GM11168 (cell line): Measurements from ENCODE around the gene MBD4.

Source experiments
- in situ Hi-C: fragments of 300-500 bp; cut with MboI; formaldehyde crosslinking; loops from one replicate; pipeline ENCODE4 v1.12.0; 2022; ENCODE audit warnings: low sequenced_read_pairs; ENCODE audit not compliant: unreplicated experiment

Gene MBD4

DNA sequence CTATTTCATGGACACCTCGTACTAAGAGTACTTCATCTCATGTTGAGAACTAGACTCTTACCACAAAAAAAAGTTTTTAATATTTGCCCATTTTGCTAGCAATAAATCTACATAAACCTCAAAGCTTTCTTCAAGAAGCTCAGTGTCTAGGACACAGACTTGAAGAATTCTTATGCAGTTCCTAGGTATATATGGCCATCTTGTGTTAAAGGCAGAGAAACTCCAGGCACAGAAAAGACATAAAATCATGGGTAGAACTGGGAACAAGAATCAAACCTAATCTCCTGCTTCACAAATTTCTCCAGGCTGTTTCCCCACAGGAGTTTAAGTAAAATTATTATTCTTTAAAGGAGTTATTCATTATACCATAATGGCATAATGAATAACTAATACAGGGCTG, 4.4 kb downstream of the MBD4 start:
- in situ Hi-C loops = no loop called here

DNA sequence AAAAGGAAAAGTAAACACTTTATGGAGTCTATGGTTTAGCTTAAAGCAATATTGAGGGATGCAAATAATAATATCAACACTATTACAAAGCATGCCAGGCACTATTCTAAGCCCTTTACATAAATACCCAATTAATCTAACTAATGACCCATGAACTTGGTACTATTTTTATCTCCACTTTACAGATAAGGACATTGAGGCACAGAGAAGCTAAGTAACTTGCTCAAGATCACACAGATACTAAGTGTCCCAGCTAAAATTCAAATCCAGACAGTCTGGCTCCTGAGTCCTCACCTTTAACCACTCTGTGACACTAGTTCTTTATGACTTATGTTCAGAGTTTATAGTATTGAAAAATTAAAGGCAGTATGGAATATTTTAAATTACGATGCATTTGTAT, 5.6 kb downstream of the MBD4 start:
- in situ Hi-C loops = no loop called here

DNA sequence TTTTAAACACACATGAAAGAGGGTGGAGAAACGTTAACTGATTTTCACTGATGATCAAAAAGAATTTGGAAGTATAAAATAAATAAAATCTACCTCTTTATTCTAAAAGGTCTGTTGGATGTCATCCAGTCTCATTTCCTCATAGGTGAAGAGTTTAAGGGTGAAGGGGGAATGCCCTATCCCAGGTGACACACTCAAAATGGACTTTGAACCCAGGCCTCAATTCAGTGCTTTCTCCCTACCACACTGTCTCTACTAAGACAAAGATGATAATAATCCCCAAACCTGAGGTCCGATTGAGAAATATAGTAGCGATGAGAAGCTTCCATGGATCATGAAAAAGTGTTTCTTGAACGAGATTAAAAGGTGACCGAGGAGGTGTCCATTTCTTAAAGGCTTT, 6.2 kb downstream of the MBD4 start:
- in situ Hi-C loops = no loop called here

DNA sequence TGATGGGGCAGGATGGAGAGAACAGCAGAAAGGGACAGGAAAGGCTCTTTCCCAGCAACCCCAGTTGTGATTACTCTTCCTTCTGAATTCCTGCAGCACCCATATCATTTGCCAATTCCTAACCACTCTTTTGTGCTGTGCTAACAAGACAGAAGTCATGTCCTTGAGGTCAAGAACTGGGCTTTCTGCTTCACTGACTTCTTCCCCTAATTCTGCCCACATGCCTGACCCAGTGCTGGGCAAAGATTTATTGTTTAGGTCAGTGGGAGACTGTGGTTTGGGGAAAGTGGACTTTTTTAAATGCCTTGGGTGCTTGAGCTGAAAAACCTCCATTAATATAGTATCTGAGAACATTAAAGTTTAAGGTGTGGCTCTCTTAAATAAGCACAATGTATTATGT, 7.1 kb downstream of the MBD4 start:
- in situ Hi-C loops = no loop called here

DNA sequence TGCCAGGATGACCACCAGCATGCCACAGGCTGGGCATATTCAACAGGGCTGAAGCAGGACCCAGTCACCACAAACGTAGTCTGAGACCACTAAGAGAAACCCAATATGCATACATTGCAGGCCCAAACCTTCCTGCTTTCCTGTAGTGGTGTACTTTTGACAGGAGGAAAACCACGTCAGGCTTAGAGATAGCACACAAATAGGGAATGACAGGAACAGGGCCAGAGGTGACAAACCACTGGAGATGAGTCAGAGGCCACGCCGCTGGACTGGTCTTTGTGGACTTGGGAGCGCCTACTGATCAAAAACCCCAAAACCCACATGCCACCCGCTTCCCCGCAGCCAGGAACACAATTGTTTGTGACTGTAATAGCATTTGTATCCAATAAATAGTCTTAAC, 7.7 kb downstream of the MBD4 start:
- in situ Hi-C loops = no loop called here

DNA sequence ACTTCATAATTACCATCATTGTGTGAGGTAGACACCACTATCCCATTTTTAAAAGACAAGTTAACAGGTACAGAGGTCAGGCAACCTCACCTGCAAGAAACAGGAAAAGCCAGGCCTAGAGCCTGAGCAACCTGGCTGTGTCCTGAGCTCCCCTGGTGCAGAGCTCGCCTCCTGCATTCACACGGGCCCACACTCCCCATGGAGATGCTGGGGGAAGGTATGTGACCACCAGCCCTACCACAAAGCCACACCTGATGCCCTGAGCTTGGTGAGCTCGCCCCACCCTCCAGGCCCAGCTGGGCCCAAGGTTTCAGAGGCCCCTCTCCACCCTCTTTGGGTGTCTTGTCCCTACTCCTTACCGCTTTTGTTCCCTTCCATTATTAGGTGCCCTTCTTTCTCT, 10.1 kb downstream of the MBD4 start:
- in situ Hi-C loops = no loop called here

DNA sequence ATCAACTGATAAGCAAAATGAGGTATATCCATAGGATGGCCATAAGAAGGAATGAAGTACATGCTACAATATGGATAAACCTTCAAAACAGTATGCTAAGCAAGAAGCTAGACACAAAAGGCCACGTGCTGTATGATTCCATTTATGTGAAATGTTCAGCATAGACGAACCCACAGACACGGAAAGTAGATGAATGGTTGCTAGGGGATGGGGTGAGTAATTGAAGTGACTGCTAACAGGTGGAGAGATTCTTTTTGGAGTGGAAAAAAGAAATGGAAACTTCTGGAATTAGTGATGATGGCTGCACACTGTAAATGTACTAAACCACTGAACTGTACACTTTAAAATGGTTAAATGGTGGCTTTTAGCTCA, 10.7 kb downstream of the MBD4 start:
- in situ Hi-C loops = no loop called here

DNA sequence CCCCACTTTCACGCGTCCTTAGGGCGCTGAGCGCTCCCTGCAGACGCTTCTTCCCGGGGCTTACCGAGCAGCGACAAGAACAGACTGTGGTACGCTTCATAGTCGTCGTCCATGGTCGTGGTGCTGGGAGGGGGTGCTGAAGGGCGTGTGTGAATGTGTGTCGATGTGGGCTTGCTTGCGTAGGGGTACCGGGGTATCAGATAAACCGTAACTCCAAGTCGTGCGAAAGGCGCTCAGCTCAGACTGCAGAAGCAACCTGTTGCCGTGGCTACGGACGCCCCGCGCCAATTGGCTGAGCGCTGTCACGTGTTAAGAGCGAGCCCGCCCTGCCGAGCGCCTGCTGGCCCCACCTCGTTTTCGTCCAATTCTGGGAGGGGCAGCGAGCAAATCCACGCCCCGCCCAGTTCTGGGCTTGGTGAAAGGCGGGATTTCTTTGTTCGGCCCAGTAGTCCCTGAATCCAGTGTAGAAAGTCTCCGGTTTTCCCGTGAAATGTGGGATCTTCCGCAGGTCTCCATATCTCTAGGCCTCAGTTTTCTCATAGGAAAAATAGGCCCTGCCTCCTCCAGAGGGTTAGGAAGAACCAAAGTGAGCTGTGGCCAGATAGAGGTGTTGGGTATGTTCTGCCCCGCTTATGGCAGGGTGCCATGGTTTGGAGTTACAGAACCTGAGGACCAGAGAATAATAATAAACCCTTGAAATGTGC, 11.2 kb downstream of the MBD4 start, which contains the start of gene EFCAB12:
TSS of gene EFCAB12 (minus strand) at position 261 of the 704 bp plus-strand sequence. CDS start at position 113, 148 bp downstream.
- in situ Hi-C loops = no loop called here

DNA sequence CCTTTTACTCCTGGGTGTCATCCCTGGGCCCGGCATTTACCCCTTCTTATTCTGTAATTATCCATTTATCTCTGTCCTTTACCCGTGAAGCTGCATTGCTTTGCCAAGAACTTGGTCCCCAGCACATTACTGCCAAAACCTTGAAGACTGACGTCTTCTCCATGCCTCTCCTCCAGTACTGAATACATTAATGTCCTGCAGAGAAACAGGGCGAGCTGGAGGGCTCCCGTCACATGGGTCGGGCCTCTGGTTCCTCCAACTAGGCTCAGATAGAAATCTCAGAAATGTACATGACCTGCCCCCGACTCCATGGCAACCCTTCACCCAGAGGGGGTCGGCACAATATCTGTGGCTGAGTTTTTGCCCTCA, 11.8 kb downstream of the MBD4 start:
- in situ Hi-C loops = no loop called here

DNA sequence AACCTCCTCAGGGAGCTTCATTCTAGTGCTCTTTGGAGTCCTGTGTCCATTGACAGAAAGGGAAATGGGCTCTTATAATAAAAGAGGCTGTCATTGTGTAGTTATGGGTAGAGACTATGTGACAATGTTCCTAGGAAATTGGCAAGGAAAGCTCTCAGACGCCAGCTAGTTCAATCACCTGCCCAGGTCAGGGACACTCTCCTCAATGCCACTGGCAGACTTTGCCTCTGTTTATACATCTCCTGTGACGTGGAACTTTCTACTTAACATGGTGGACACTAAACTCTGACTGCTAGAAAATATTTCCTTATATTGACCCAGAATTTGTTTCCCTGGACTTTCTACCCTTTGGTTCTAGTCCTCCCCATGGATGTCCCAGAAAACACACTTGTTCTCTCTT, 14.1 kb downstream of the MBD4 start:
- in situ Hi-C loops = no loop called here

DNA sequence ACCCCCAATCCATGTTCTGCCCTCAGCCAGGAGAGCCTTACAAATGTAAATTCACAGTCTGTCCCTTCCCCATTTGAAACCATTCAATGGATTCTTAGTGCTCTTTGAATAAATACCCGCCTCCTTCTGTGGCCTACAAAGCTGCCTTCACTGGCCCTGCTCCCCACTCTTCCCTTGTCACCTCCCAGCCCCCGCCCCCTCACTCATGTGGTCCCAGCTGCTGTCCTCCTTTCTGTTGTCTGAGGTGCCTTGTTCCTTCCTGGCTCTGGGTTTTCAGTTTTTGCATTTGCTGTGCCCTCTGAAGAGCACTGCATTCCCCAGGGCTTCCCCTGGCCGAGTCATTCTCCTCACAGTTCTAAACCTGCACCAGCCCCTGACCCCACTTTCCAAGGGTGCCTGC, 14.5 kb downstream of the MBD4 start:
- in situ Hi-C loops = no loop called here

DNA sequence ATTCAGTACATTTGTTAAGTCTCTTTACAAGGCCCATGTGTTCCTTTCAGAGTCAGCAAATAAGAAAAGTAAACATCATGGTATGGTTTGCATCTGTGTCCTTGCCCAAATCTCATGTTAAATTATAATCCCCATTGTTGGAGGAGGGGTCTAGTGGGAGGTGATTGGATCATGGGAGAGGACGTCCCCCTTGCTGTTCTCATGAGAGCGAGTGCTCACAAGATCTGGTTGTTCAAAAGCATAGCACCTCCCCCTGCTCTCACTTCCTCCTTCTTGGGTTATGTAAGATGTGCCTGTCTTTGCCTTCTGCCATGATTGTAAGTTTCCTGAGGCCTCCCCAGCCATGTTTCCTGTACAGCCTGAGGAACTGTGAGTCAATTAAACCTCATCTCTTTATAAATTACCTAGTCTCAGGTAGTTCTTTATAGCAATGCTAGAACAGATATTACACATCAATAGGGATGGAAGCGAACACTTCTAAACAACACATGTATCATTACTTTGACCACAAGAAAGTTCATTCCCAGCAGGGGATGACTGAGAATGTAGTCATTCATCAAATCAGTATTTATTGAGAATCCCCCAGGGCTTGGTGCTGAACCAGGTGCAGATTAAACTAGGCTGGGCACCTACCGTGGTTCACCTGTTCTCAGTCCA, 15.4 kb downstream of the MBD4 start:
- in situ Hi-C loops = no loop called here

DNA sequence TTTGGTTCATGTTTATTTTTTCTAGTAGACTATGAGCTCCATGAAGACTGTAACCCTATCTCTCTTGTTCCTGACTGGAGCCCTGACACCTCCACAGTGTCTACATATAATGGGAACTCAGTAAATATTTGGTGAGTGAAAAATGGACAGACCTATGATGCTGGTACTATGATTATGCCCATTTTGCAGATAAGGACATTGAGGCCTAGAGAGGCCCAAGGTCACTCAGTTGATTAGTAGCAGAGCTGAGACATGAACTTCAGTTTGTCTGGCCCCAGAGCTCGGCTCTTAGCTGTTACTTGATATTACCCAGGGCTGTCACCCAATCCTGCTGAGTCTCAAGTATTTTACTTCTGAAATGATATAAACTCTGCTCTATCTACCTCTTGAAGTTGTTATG, 16.9 kb downstream of the MBD4 start:
- in situ Hi-C loops = no loop called here

DNA sequence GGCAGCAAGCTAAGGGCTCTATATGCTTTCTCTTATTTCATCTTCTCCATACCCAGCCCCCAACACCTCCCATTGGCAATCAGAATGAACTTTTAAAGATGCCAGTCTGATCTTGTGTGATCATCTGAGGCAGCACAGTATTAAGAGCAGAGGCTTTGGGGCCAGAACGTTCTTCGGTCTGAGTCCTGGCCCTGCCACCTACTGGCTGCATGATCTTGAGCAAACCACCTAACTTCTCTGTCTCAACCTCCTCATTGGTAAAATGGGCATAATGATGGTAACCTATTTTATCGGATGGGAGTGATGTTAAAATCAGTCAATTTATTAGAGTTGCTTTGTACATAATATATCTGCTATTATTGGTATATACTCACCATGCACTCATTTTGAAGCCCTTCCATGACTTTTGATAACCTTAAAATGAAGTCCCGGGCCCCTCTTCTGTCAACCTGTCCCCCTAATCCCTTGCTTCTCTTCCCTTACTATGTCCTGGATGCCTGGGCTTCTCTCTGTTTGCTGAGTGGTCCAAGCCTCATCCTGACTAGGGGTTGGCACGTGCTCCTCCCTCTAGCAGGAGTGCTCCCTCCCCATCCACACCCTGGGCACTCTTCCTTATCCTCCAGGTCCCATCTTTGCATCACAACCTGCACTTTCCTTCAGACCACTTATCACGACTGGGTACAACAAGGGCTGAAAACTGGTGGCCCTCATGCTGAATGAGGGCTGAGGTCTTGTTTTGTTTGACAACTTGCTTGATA, 17.6 kb downstream of the MBD4 start:
- in situ Hi-C loops = no loop called here

DNA sequence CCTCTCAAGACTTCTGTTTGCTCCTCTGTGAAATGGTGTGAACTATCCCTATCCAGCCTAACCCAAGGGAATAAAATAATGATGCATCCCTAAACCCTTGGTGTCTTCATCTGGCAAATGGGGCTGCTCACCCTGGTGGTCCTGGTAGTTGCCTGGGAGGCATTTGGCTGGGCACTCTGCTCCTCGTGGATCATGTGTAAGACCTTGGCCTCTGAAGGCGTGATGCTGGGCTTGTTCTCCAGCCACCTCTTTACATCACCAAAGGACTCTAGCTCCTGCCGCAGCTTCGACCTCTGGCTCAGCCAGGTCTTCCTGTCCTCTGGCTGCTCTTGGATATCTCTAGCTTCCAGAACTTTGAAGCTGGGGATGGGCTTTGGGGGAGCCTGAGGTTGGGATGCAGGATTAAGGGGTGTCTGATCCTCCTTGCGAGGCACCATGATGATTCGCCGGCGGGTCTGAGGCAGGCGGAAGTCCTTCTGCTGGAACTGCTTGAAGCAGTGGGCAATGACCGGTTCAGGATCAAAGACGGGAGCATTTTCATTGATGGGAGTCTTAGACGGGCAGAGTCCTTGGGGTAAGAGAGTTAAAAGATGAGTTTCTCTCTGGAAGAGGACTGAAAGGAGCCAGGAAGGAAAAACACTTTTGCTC, 18.4 kb downstream of the MBD4 start:
- in situ Hi-C loops = no loop called here

DNA sequence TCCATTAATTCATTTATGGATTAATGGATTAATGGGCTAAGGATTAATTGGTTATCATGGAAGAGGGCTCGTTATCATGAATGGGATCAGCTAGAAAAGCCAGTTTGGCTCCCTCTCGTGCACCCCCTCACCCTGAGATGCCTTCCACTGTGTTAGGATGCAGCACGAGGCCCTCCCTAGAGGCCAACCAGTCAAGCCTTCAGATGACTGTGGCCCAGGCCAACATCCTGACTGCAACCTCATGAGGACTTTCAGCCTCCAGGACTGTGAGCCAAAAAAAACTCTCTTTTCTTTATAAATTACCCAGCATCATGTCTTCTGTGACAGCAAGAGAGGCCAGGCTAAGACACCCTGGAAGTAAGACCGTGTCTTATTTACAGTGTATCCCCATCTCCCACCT, 20.3 kb downstream of the MBD4 start:
- in situ Hi-C loops = no loop called here

DNA sequence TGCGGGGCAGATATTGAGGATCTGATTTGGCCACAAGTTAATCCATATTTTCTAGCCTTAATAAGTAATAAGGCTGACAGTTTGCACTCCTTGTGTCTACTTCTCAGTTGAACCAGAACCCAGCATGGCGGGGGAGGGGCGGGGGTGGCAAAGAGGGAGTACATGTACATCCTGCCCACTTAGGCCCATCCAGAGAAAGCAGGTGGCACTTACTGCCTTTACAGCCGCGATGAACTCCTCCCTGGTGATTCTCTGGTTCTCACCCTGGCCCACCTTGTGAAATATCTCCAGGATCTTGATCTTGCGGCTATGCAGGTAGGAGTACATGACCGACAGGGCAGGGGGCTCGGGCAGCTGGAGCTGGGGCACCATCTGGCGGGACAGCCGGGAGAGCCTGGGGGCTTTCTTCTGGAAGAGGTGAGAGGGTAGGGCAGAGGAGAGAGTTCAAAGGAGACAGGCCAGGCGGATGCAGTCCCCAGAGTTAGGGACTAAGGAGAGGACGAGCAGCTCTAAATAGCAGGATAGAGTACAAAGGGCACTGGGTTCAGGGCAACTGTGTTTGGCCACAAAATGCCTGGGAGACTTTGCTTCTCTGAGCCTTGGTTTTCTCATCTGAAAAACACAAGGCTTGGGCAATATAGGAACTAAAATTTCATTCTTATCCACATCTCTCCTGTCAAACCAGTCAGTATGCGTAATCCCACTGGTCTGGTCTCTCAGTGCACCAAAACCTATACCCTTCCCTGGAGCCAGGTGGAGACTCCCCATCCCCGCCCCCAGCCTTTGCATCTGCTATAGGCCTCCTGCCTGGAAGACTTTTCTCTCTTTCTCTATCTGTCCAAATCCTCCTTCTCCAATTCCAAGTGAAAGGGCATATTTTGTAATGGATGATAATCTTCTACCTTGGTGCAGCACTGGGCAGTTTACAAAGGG, 21.4 kb downstream of the MBD4 start:
- in situ Hi-C loops = no loop called here

DNA sequence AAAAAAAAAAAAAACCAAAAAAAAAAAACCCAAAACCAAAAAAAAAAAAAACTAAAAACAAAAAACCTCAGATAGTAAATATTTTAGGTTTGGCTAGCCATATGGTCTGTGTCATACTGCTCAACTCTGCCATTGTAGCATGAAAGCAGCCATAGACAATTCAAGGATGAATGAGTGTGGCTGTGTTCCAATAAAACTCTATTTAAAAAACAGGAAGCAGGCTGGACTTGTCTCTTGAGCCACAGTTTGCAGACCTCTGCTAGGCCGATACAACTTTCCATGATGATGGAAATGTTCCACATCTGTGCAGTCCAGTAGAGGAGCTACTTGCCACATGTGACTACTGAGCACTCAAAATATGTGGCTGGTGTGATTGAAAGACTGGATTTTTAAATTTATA, 22.4 kb downstream of the MBD4 start:
- in situ Hi-C loops = no loop called here

DNA sequence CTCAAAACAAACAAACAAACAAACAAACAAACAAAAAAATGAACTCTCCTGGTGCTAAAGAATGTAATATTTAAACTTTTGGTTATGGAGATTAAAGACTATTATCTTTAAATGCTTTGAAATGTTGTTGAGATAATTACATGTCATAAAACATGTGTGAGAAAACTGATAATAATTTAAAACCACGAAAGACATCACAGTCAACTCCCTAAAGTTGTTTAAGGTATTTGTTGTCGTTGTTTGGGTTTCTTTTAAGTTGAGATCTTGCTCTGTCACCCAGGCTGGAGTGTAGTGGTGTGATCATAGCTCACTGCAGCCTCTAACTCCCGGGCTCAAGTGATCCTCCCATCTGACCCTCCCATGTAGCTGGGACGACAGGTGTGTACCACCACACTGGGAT, 23.3 kb downstream of the MBD4 start:
- in situ Hi-C loops = no loop called here

DNA sequence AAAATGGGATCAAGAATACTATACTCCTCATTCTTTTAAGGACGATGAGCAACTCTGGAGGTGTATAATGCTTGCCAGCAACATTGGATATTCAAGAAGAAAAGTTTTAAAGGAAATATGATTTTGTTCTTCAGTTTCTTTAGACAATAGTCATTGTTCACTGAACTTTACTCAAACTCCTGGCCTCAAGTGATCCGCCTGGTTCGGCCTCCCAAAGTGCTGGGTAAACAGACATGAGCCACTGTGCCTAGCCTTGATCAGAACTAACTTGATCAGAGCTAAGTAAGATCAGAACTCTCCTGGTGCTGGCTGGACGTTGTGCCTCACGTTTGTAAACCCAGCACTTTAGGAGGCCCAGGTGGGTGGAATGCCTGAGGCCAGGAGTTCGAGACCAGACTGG, 23.9 kb downstream of the MBD4 start:
- in situ Hi-C loops = no loop called here
